GM19238 (cell line): ENCODE results near the gene PHACTR4.
A peak's percentile ranks its signal among the peaks of the same experiment; 100 is the strongest.
"Not testable (repeated sequence)": the region's sequence is repeated elsewhere in the genome, so short reads cannot be mapped to it uniquely, and the experiment has no call there.

Experiments used
- DNase-seq: peaks from one replicate; pipeline ENCODE4 v3.0.0; 2011; ENCODE audit warnings: low spot score; ENCODE audit not compliant: insufficient read length

The PHACTR4 gene

DNA sequence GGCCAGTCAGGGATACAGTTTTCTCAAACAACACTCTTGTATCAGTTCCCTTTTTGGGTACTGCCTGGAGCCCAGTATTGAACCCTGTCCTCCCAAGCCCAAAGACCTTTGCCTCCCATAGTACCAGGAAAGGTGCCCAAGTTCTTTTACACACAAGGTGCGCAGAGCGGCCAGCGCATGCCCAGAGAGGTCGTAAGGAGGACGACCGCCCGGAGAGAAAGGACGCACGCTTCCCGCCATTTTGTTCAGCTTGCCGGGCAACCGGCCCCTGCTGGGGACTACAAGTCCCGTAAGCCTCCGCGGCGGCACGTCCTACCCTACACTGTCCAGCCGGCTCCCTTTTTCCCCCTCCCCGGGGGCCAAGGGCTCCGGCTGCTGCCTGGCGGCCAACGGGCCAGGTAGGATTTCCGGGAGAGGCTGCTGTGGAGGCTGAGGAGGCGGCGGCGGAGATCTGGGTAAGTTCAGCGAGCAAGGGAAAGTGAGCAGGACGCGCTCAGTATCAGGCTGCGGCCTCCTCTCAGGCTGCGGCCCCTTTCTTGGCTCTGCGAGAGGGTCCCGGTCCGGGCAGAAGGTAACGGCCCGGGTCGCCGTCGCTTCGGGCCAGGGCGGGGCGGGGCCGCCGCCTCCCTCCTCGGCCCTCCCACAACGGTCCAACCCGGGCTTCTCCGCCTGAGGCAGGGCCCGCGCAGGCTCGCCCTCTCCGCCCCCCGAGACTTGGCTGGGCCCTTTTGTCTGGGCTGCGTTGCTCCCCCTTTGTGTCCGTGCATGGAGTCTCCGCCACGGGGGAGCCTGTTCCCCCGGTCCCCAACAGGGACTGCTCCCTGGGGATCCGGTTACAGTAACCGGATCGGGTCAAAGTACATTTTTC, at the start of gene PHACTR4:
Gene PHACTR4, plus strand, starts transcription at position 370 of the 868 bp plus-strand sequence. CDS start 37,708 bp downstream, outside the sequence.
- peak; percentile 84 for DNase-seq

- no peak for DNase-seq
Observed at GRCh38 chr1:28322194-28322593, 47.3 kb upstream of the PHACTR4 start.

- no peak for DNase-seq
Observed at GRCh38 chr1:28323720-28324119, 45.8 kb upstream of the PHACTR4 start.

GRCh38 chr1:28326515-28326914, 43.0 kb upstream of the PHACTR4 start:
- no peak for DNase-seq

- no peak for DNase-seq
Observed at GRCh38 chr1:28326984-28327383, 42.6 kb upstream of the PHACTR4 start.

DNA sequence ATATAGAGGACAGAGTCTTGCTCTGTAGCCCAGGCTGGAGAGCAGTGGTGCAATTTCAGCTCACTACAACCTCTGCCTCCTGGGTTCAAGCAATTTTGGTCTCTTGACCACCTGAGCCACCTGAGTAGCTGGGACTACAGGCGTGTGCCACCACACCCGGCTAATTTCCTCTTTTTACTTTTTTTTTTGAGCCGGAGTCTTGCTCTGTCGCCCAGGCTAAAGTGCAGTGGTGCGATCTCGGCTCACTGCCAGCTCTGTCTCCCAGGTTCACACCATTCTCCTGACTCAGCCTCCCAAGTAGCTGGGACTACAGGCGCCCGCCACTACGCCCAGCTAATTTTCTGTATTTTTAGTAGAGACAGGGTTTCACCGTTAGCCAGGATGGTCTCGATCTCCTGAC, 42.1 kb upstream of the PHACTR4 start:
- not testable (repeated sequence) for DNase-seq

DNA sequence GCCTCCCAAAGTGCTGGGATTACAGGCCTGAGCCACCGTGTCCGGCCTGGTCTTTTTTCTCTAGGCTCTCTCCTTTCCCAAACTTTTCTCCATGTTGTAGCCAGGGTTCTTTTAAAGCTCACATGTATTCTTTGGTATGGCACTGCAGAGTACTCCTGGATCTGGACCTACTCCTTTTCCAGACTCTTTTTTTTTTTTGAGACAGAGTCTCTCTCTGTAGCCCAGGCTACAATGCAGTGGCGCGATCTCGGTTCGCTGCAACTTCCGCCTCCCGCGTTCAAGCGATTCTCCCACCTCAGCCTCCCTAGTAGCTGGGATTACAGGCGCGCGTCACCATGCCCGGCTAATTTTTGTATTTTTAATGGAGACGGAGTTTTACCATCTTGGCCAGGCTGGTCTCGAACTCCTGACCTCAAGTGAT, 41.3 kb upstream of the PHACTR4 start:
- no peak for DNase-seq

- DNase-seq = no peak
Observed at GRCh38 chr1:28329395-28330153, 40.0 kb upstream of the PHACTR4 start.

GRCh38 chr1:28338897-28339296, 30.6 kb upstream of the PHACTR4 start:
- DNase-seq = no peak

DNA sequence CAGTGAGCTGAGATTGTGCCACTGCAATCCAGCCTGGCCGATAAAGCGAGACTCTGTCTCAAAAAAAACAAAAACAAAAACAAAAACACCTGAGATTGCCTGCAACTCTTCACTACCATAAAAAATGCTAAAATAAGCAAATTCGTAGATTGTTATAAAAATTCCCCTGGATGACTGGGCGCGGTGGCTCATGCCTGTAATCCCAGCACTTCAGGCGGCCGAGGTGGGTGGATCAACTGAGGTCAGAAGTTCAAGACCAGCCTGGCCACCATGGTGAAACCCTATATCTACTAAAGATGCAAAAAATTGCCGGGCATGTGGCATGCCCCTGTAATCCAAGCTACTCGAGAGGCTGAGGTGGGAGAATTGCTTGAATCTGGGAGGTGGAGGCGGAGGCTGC, 30.0 kb upstream of the PHACTR4 start:
- no peak for DNase-seq

GRCh38 chr1:28340221-28340974, 29.1 kb upstream of the PHACTR4 start:
- no peak for DNase-seq

DNA sequence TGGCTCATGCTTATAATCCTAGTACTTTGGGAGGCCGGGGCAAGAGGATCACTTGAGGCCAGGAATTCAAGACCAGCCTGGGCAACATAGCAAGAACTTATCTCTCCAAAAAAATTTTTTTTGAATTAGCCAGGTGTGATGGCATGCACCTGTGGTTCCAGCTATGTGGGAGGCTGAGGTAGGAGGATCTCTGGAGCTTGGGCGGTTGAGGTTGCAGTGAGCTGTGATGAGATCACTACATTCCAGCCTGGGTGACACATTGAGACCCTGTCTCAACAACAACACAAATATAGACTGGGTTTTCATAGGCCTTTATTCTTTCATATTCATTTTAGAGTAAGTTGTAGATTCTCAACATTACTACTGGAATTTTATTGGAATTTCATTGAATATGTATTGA, 27.9 kb upstream of the PHACTR4 start:
- DNase-seq = no peak

GRCh38 chr1:28343405-28343804, 26.1 kb upstream of the PHACTR4 start:
- no peak for DNase-seq

DNA sequence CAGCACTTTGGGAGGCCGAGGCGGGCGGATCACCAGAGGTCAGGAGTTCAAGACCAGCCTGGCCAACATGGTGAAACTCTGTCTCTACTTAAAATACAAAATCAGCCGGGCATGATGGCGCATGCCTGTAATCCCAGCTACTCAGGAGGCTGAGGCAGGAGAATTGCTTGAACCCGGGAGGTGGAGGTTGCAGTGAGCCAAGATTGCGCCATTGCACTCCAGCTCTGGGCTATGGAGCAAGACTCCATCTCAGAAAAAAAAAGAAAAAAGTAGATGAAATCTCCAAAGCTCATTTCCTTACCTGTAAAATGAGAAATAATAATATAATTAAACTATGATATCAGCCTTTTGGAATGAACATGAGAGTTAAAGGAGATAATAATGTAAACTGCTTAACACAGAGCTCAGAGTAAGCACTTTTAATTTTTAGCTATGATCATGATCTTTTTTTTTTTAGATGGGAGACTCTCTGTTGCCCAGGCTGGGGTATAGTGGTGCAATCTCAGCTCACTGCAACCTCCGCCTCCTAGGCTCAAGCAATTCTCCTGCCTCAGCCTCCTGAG, 16.2 kb upstream of the PHACTR4 start:
- DNase-seq = not testable (repeated sequence)

GRCh38 chr1:28354121-28354520, 15.4 kb upstream of the PHACTR4 start:
- DNase-seq = no peak

DNA sequence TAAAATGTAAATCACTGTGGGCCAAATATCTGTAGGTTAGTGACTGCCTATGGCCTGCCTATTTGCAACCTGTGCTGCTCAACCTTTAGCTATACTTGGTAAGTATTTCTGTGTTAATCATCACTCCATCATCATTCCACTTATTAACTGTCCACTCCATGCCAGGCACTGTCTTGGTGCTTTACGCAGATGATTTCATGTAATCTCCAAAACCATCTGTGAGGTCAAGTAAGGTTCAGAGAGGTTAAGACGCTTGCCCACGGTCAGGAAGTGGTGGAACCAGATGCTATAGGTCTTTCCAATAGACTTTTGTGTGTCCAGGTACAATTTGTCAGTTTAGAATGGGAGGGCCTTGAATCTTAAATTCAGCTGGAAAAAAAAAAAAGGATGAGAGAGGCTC, 10.8 kb upstream of the PHACTR4 start:
- DNase-seq = no peak

GRCh38 chr1:28359592-28360239, 9.8 kb upstream of the PHACTR4 start:
- peak; percentile 22 for DNase-seq

GRCh38 chr1:28364888-28365287, 4.7 kb upstream of the PHACTR4 start:
- DNase-seq = no peak

- no peak for DNase-seq
Observed at GRCh38 chr1:28365864-28366263, 3.7 kb upstream of the PHACTR4 start.

GRCh38 chr1:28368608-28369007, 932 bp upstream of the PHACTR4 start:
- not testable (repeated sequence) for DNase-seq
